Thymus (tissue), 11 donors: ENCODE data around the gene LITAF. TPM values are rescaled to one million over a fixed set of nuclear protein-coding genes. Genes with fewer than 3 reads are reported as not detected.
A peak's percentile ranks its signal among the peaks of the same experiment; 100 is the strongest.
"Not testable (repeated sequence)": the region's sequence is repeated elsewhere in the genome, so short reads cannot be mapped to it uniquely, and the experiment has no call there.

Experiments
- DNase-seq, 9 donors: peaks; one replicate each; pipeline ENCODE4 v3.0.0-alpha.2; 2013; ENCODE audit warnings: low spot score in 9 of 9, low read depth in 6 of 9, missing footprints in 1 of 9
- H3K27ac ChIP-seq, 2 donors: one replicate each; pipeline ENCODE4 v1.5.1; 2013; ENCODE audit warnings: control low read depth in 1 of 2, low read depth in 1 of 2, low read length in 1 of 2, mild to moderate bottlenecking in 1 of 2, moderate library complexity in 1 of 2
- H3K27me3 ChIP-seq, 2 donors: one replicate each; pipeline ENCODE4 v1.5.1; 2013; ENCODE audit warnings: low read length in 1 of 2; ENCODE audit not compliant: control insufficient read depth in 2 of 2, insufficient read depth in 1 of 2
- H3K36me3 ChIP-seq, 2 donors: one replicate each; pipeline ENCODE4 v1.5.1; 2013; ENCODE audit warnings: low read length in 1 of 2, mild to moderate bottlenecking in 1 of 2, moderate library complexity in 1 of 2; ENCODE audit not compliant: control insufficient read depth in 2 of 2, insufficient read depth in 2 of 2
- H3K4me1 ChIP-seq, 2 donors: one replicate each; pipeline ENCODE4 v1.5.1; 2013; ENCODE audit warnings: low read length in 2 of 2; ENCODE audit not compliant: control insufficient read depth in 2 of 2, insufficient read depth in 2 of 2
- H3K4me3 ChIP-seq, 2 donors: one replicate each; pipeline ENCODE4 v1.5.1; 2013; ENCODE audit warnings: low read length in 2 of 2, control low read depth in 1 of 2, mild to moderate bottlenecking in 1 of 2
- H3K9me3 ChIP-seq, 2 donors: one replicate each; pipeline ENCODE4 v1.5.1; 2013; ENCODE audit warnings: low read length in 1 of 2, mild to moderate bottlenecking in 1 of 2; ENCODE audit not compliant: control insufficient read depth in 2 of 2, insufficient read depth in 1 of 2
- WGBS: extraction: QIAGEN DNeasy Blood & Tissue Kit; methylation state at CpG from one replicate; pipeline ENCODE4 v1.1.7; 2013; 5-methylcytosine and 5-hydroxymethylcytosine counted together
- polyA plus RNA-seq: library from polyadenylated mRNA; stranded (reverse); fragments of 200-250 nt; gene quantifications from one replicate; pipeline ENCODE4 v1.2.3, GENCODE V29; 2013
- total RNA-seq: library from RNA; stranded (reverse); fragments of 120-200 nt; gene quantifications from one replicate; pipeline ENCODE4 v1.2.4, GENCODE V29; 2013
- donor health status: healthy.

The LITAF gene
- total and polyA plus RNA-seq, 2 donors, result 37.1 to 95.0 TPM

- Histone ChIP-seq H3K27me3 (no peaks in the 10 kb centered on the region), H3K36me3 (no peaks in the 10 kb centered on the region), H3K27ac (no peak overlapping the region), H3K4me3 (no peak overlapping the region), H3K4me1 (peaks cover 3 to 20% of the 10 kb centered on the region in 2 donors), H3K9me3 (no peaks in the 10 kb centered on the region)
- DNase-seq, result no peak
- WGBS, result 84% methylated on average over 4 of the region's 4 CpGs
Observed at GRCh38 chr16:11596572-11597226, 10.0 kb upstream of the LITAF start.

DNA sequence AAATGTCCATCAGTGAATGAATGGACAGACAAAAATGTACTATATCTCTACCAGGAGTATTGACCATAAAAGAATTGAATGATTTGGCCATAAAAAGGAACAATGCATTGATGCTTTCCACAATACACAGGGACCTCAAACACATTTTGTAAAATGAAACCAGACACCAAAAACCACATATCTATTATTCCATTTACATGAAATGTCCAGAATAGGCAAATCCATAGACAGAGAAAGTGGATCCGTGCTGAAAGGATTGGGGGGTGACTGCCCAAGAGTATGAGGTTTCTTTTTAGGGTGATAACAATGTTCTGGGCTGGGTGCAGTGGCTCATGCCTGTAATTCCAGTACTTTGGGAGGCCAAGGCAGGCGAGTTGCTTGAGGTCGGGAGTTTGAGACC is 6.9 kb upstream of the LITAF start:
- H3K27me3 ChIP-seq, result no peaks in the 10 kb centered on the region
- no peaks in the 10 kb centered on the region for H3K9me3 ChIP-seq
- 96% methylated on average over 3 of the region's 3 CpGs for WGBS
- H3K27ac ChIP-seq, result no peak overlapping the region
- no peaks in the 10 kb centered on the region for H3K36me3 ChIP-seq
- peaks cover 3 to 19% of the 10 kb centered on the region in 2 donors for H3K4me1 ChIP-seq
- H3K4me3 ChIP-seq, result no peak overlapping the region
- DNase-seq, result no peak

GRCh38 chr16:11593076-11593475 is 6.4 kb upstream of the LITAF start:
- not testable (repeated sequence) for DNase-seq, H3K9me3 ChIP-seq, H3K27me3 ChIP-seq, H3K4me3 ChIP-seq, H3K27ac ChIP-seq, H3K36me3 ChIP-seq
- 97% methylated on average over 9 of the region's 9 CpGs for WGBS
- H3K4me1 ChIP-seq, result peaks cover 3 to 14% of the 10 kb centered on the region in 2 donors

DNA sequence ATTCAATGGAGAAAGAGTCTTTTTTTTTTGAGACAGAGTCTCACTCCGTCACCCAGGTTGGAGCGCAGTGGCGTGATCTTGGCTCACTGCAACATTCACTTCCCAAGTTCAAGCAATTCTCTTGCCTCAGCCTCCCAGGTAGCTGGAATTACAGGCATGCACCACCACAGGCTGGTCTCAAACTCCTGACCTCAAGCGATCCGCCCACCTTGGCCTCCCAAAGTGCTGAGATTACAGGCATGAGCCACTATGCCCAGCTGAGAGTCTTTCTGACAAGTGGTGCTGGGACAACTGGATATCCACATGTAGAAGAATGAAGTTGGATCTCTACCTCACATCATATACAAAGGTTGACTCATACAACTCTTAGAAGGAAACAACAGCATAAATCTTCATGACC is 4.9 kb upstream of the LITAF start:
- not testable (repeated sequence) for H3K4me3 ChIP-seq, H3K9me3 ChIP-seq, H3K4me1 ChIP-seq, H3K27ac ChIP-seq, DNase-seq, H3K36me3 ChIP-seq
- WGBS, result 98% methylated on average over 5 of the region's 5 CpGs
- H3K27me3 ChIP-seq, result peaks cover 0 to 14% of the 10 kb centered on the region in 2 donors

DNA sequence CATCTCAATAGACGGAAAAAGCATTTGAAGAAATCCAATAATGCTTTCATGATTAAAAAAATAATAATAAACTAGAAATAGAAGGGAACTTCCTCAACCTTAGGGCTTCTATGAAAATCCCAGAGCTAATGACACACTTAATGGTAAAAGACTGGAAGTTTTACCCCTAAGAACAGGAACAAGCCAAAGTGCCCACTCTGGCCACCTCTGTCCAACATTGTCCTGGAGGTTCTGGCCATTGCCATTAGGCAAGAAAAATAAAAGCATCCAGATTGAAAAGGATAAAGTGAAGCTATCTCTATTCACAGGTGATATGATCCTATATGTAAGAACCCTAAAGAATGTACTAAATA is 2.5 kb upstream of the LITAF start:
- no peak overlapping the region for H3K4me3 ChIP-seq
- H3K4me1 ChIP-seq, result peaks cover 17 to 23% of the 10 kb centered on the region in 2 donors
- 93% methylated on average over 1 of the region's 1 CpG for WGBS
- no peak for DNase-seq
- no peaks in the 10 kb centered on the region for H3K36me3 ChIP-seq
- no peaks in the 10 kb centered on the region for H3K9me3 ChIP-seq
- H3K27me3 ChIP-seq, result peaks cover 0 to 23% of the 10 kb centered on the region in 2 donors
- H3K27ac ChIP-seq, result no peak overlapping the region

- no peaks in the 10 kb centered on the region for H3K36me3 ChIP-seq
- no peak overlapping the region for H3K27ac ChIP-seq
- DNase-seq, result no peak
- WGBS, result 87% methylated on average over 7 of the region's 7 CpGs
- peaks cover 23 to 29% of the 10 kb centered on the region in 2 donors for H3K4me1 ChIP-seq
- H3K4me3 ChIP-seq, result no peak overlapping the region
- peaks cover 0 to 23% of the 10 kb centered on the region in 2 donors for H3K27me3 ChIP-seq
- no peaks in the 10 kb centered on the region for H3K9me3 ChIP-seq
Observed at GRCh38 chr16:11588321-11589197, 1.8 kb upstream of the LITAF start.

- H3K9me3 ChIP-seq, result no peaks in the 10 kb centered on the region
- no peak overlapping the region for H3K27ac ChIP-seq
- H3K36me3 ChIP-seq, result no peaks in the 10 kb centered on the region
- no peak for DNase-seq
- H3K4me1 ChIP-seq, result peaks cover 24 to 35% of the 10 kb centered on the region in 2 donors
- H3K4me3 ChIP-seq, result peak overlapping the region; percentile 51 to 82
- WGBS, result 95% methylated on average over 14 of the region's 14 CpGs
- H3K27me3 ChIP-seq, result peaks cover 0 to 26% of the 10 kb centered on the region in 2 donors
Observed at GRCh38 chr16:11587643-11588247, 1.0 kb upstream of the LITAF start.

DNA sequence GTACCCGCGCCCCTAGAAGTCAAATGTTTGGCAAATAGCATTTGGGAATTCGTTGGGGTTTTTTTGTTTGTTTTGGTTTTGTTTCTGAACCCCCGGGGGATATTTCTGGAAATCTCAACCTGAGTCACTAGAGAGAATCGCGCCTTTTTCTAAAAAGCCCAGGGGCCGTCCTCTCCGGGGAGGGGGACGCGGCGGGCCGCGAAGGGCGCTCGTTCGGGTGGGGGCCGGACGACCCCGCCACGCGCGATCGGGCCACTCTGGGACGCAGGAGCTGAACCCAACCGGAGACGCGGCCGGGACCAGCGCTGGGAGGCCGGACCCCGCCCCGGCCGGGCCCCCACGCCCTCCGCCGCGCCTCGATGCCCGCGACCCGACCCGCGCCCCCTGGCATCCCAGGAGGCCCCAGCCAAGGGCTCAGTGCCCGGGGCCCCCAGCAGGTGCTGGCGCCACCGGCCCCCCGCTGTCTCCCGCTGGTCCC is 302 bp downstream of the LITAF start:
- DNase-seq, result no peak
- Histone ChIP-seq H3K4me3 (peak overlapping the region; percentile 42 to 82), H3K9me3 (no peaks in the 10 kb centered on the region), H3K27me3 (peaks cover 0 to 26% of the 10 kb centered on the region in 2 donors), H3K36me3 (no peaks in the 10 kb centered on the region), H3K4me1 (peaks cover 28 to 44% of the 10 kb centered on the region in 2 donors), H3K27ac (peak overlapping the region; percentile 60 to 87)
- 2% methylated on average over 48 of the region's 48 CpGs for WGBS
